ENCODE results near the gene DGKB.
A peak's percentile ranks its signal among the peaks of the same experiment; 100 is the strongest.

The DGKB gene

GRCh38 chr7:14407246-14408015 is 495.1 kb downstream of the DGKB start:
- H3K4me3 ChIP-seq (ENCODE audit: low read depth, low read length), result no peak overlapping the region
- DNase-seq (ENCODE audit: low read depth), result no peak
- TF ChIP-seq CTCF (conservative IDR thresholded peaks at IDR 0.05; ENCODE audit: low read depth, low read length), result no peak

- no peak for TF ChIP-seq CTCF (conservative IDR thresholded peaks at IDR 0.05; ENCODE audit: low read depth, low read length)
- no peak overlapping the region for H3K4me3 ChIP-seq (ENCODE audit: low read depth, low read length)
- DNase-seq (ENCODE audit: low read depth), result peak; percentile 10
Observed at GRCh38 chr7:14403587-14403986, 499.0 kb downstream of the DGKB start.

GRCh38 chr7:14400271-14400670 is 502.3 kb downstream of the DGKB start:
- no peak for TF ChIP-seq CTCF (conservative IDR thresholded peaks at IDR 0.05; ENCODE audit: low read depth, low read length)
- no peak for DNase-seq (ENCODE audit: low read depth)
- H3K4me3 ChIP-seq (ENCODE audit: low read depth, low read length), result no peak overlapping the region

- H3K4me3 ChIP-seq (ENCODE audit: low read depth, low read length), result no peak overlapping the region
- no peak for DNase-seq (ENCODE audit: low read depth)
- no peak for TF ChIP-seq CTCF (conservative IDR thresholded peaks at IDR 0.05; ENCODE audit: low read depth, low read length)
Observed at GRCh38 chr7:14398526-14398925, 504.0 kb downstream of the DGKB start.

GRCh38 chr7:14395860-14396259 is 506.7 kb downstream of the DGKB start:
- no peak for TF ChIP-seq CTCF (conservative IDR thresholded peaks at IDR 0.05; ENCODE audit: low read depth, low read length)
- no peak overlapping the region for H3K4me3 ChIP-seq (ENCODE audit: low read depth, low read length)
- no peak for DNase-seq (ENCODE audit: low read depth)

- no peak overlapping the region for H3K4me3 ChIP-seq (ENCODE audit: low read depth, low read length)
- DNase-seq (ENCODE audit: low read depth), result no peak
- TF ChIP-seq CTCF (conservative IDR thresholded peaks at IDR 0.05; ENCODE audit: low read depth, low read length), result no peak
Observed at GRCh38 chr7:14394786-14395185, 507.8 kb downstream of the DGKB start.

- TF ChIP-seq CTCF (conservative IDR thresholded peaks at IDR 0.05; ENCODE audit: low read depth, low read length), result no peak
- no peak for DNase-seq (ENCODE audit: low read depth)
- no peak overlapping the region for H3K4me3 ChIP-seq (ENCODE audit: low read depth, low read length)
Observed at GRCh38 chr7:14389595-14389994, 513.0 kb downstream of the DGKB start.
